IMR-90 (cell line): ENCODE data around the gene COL4A2. TPM values are rescaled to one million over a fixed set of nuclear protein-coding genes. Genes with fewer than 3 reads are reported as not detected.

ENCODE experiments used
- ATAC-seq: fragments of 200-7000 bp; cut with Tn5 transposase; 2 replicates; pipeline ENCODE4 v1.9.1; 2020; ENCODE audit warnings: low read depth, mild to moderate bottlenecking, moderate library complexity
- BruUV-seq: library from RNA; stranded (reverse); fragments of 400-500 nt; replicated peaks from 2 replicates; lab custom pipeline; 2021; lab: Mats Ljungman, UMichigan
- CTCF ChIA-PET: fragments of 300-600 bp; formaldehyde crosslinking; extraction: SDS; loops from one replicate; lab custom pipeline; 2021; ENCODE audit warnings: antibody characterized with exemption; lab: Yijun Ruan, JAX
- POLR2A ChIA-PET: fragments of 300-600 bp; sonication (Branson Sonifier 250); formaldehyde crosslinking; loops from one replicate; lab custom pipeline; 2022; ENCODE audit warnings: antibody characterized with exemption; ENCODE audit not compliant: unreplicated experiment; lab: Charles Lee
- DNase-seq: peaks from one replicate; pipeline ENCODE4 v3.0.0; 2013
- H2AFZ ChIP-seq: replicated peaks from 2 replicates; pipeline ENCODE3; 2013; ENCODE audit warnings: low read length, mild to moderate bottlenecking; ENCODE audit not compliant: poor library complexity
- H2AK5ac ChIP-seq: 2 replicates; pipeline ENCODE4 v1.6.1; 2013; ENCODE audit warnings: low read depth, low read length, inconsistent platforms
- H2AK9ac ChIP-seq: replicated peaks from 2 replicates; pipeline ENCODE3; 2013; ENCODE audit warnings: mild to moderate bottlenecking, low read depth, low read length, moderate library complexity; ENCODE audit not compliant: poor library complexity
- H2BK120ac ChIP-seq: 2 replicates; pipeline ENCODE4 v1.6.1; 2013; ENCODE audit warnings: low read depth, low read length, inconsistent platforms
- H2BK15ac ChIP-seq: 3 replicates; pipeline ENCODE4 v1.6.1; 2013; ENCODE audit warnings: low read depth, low read length, inconsistent platforms
- H2BK20ac ChIP-seq: 2 replicates; pipeline ENCODE4 v1.6.1; 2013; ENCODE audit warnings: low read depth, mild to moderate bottlenecking, inconsistent platforms, low read length, moderate library complexity
- H2BK5ac ChIP-seq: 2 replicates; pipeline ENCODE4 v1.6.1; 2013; ENCODE audit warnings: mild to moderate bottlenecking, low read depth, low read length, inconsistent platforms; ENCODE audit not compliant: poor library complexity, severe bottlenecking
- H3K14ac ChIP-seq: replicated peaks from 2 replicates; pipeline ENCODE4 v1.6.1; 2013; ENCODE audit warnings: low read depth, low read length, inconsistent platforms
- H3K18ac ChIP-seq: 2 replicates; pipeline ENCODE4 v1.6.1; 2013; ENCODE audit warnings: low read depth, low read length, control low read depth
- H3K23ac ChIP-seq: 2 replicates; pipeline ENCODE4 v1.6.1; 2013; ENCODE audit warnings: low read depth, low read length, inconsistent platforms
- H3K27ac ChIP-seq: 2 replicates; pipeline ENCODE4 v1.5.1; 2013; ENCODE audit warnings: mild to moderate bottlenecking, control low read depth, low read length; ENCODE audit not compliant: insufficient read depth
- H3K27me3 ChIP-seq: 2 replicates; pipeline ENCODE4 v1.6.1; 2013; ENCODE audit warnings: low read length; ENCODE audit not compliant: control insufficient read depth, insufficient read depth
- H3K36me3 ChIP-seq: 2 replicates; pipeline ENCODE4 v1.6.1; 2013; ENCODE audit warnings: low read length, mixed read lengths; ENCODE audit not compliant: control insufficient read depth, insufficient read depth
- H3K4ac ChIP-seq: 2 replicates; pipeline ENCODE4 v1.6.1; 2013; ENCODE audit warnings: low read depth, low read length, inconsistent platforms
- H3K4me1 ChIP-seq: 2 replicates; pipeline ENCODE4 v1.6.1; 2013; ENCODE audit warnings: low read length, mixed read lengths; ENCODE audit not compliant: control insufficient read depth, insufficient read depth
- H3K4me2 ChIP-seq: 2 replicates; pipeline ENCODE4 v1.6.1; 2013; ENCODE audit warnings: low read depth, mild to moderate bottlenecking, control low read depth, low read length, moderate library complexity
- H3K4me3 ChIP-seq: 2 replicates; pipeline ENCODE4 v1.5.1; 2013; ENCODE audit warnings: low read depth, mild to moderate bottlenecking, control low read depth, low read length, moderate library complexity; ENCODE audit not compliant: insufficient read depth
- H3K56ac ChIP-seq: 2 replicates; pipeline ENCODE4 v1.6.1; 2013; ENCODE audit warnings: low read length, inconsistent platforms; ENCODE audit not compliant: insufficient read depth; ENCODE audit errors: extremely low read depth
- H3K79me1 ChIP-seq, 2 experiments: 2 replicates each; pipeline ENCODE4 v1.6.1; 2013; ENCODE audit warnings: low read length in 2 of 2, inconsistent platforms in 1 of 2, low read depth in 1 of 2
- H3K9ac ChIP-seq: 2 replicates; pipeline ENCODE4 v1.6.1; 2013; ENCODE audit warnings: low read depth, low read length, control low read depth
- H3K9me1 ChIP-seq: 2 replicates; pipeline ENCODE4 v1.6.1; 2013; ENCODE audit warnings: low read length, inconsistent platforms; ENCODE audit not compliant: insufficient read depth
- H3K9me3 ChIP-seq: 2 replicates; pipeline ENCODE4 v1.6.1; 2013; ENCODE audit warnings: low read length; ENCODE audit not compliant: control insufficient read depth, insufficient read depth
- H4K20me1 ChIP-seq: 2 replicates; pipeline ENCODE4 v1.6.1; 2013; ENCODE audit warnings: low read length, inconsistent platforms; ENCODE audit not compliant: insufficient read depth
- H4K5ac ChIP-seq: 2 replicates; pipeline ENCODE4 v1.6.1; 2013; ENCODE audit warnings: mild to moderate bottlenecking, low read depth, low read length, control low read depth
- H4K8ac ChIP-seq, 2 experiments: 2 replicates each; pipeline ENCODE4 v1.6.1; 2013; ENCODE audit warnings: low read depth in 2 of 2, low read length in 2 of 2, control low read depth in 1 of 2, inconsistent platforms in 1 of 2
- H4K91ac ChIP-seq: 2 replicates; pipeline ENCODE4 v1.6.1; 2013; ENCODE audit warnings: low read depth, low read length, inconsistent platforms; ENCODE audit not compliant: insufficient read depth
- CHD1 ChIP-seq: IDR thresholded peaks from 2 replicates; pipeline ENCODE4 v1.6.1; 2012; ENCODE audit warnings: low read depth, low read length, improper control_type of control experiment
- MAZ ChIP-seq: IDR thresholded peaks from 2 replicates; pipeline ENCODE4 v1.6.1; 2012; ENCODE audit warnings: low read depth, mild to moderate bottlenecking, low read length, improper control_type of control experiment, moderate library complexity, borderline replicate concordance
- MXI1 ChIP-seq: IDR thresholded peaks from 2 replicates; pipeline ENCODE4 v1.6.1; 2012; ENCODE audit warnings: low read depth, mild to moderate bottlenecking, low read length, moderate library complexity, borderline replicate concordance
- NFE2L2 ChIP-seq: fragments of 150-350 bp; IDR thresholded peaks from 2 replicates; pipeline ENCODE4 v1.6.1; 2016; ENCODE audit warnings: low read depth, mild to moderate bottlenecking, low read length
- RCOR1 ChIP-seq: IDR thresholded peaks from 2 replicates; pipeline ENCODE4 v1.6.1; 2012; ENCODE audit warnings: mild to moderate bottlenecking, low read length, improper control_type of control experiment; ENCODE audit not compliant: insufficient replicate concordance
- WGBS, 2 experiments: methylation state at CpG; one replicate each; pipeline versions ENCODE4 v1.1.5 to v1.1.7; 2013; ENCODE audit warnings: missing lambda C conversion rate in 2 of 2; ENCODE audit not compliant: insufficient read length in 1 of 2; ENCODE audit errors: extremely low coverage in 2 of 2; 5-methylcytosine and 5-hydroxymethylcytosine counted together
- dilution Hi-C: fragments of 300-500 bp; cut with HindIII; formaldehyde crosslinking; loops from one replicate; pipeline ENCODE4 v1.14.3; 2018; ENCODE audit warnings: low sequenced_read_pairs; ENCODE audit not compliant: unreplicated experiment
- in situ Hi-C: fragments of 300-500 bp; cut with MboI; formaldehyde crosslinking; loops from 3 replicates; pipeline ENCODE4 v1.14.3; 2019; ENCODE audit warnings: low sequenced_read_pairs, inconsistent platforms, mixed read lengths
- intact Hi-C: fragments of 100-400 bp; cut with micrococcal nuclease; formaldehyde crosslinking; loops from 2 replicates; pipeline ENCODE4 v1.10.0; 2022
- polyA plus RNA-seq, 3 experiments: library from polyadenylated mRNA; depleted of rRNA; stranded (reverse); fragments of >200 nt; gene quantifications; 2 replicates each; pipeline ENCODE4 v1.2.3, GENCODE V29; 2012; ENCODE audit warnings: low replicate concordance in 1 of 3
- total RNA-seq: library from RNA; depleted of rRNA; stranded (reverse); fragments of >200 nt; gene quantifications from 2 replicates; pipeline ENCODE4 v1.2.3, GENCODE V29; 2012

Gene COL4A2
- total and polyA plus RNA-seq, 2 of the 4 experiments (the other 2 are of a cell fraction): 90.7 to 457 TPM

- Histone ChIP-seq H4K20me1 (no peaks in the 10 kb centered on the region), H3K36me3 (peaks cover 74% of the 10 kb centered on the region), H3K56ac (no peak overlapping the region), H2AK5ac (no peak overlapping the region), H4K5ac (no peak overlapping the region), H2BK20ac (no peak overlapping the region), H3K18ac (no peak overlapping the region), H2BK120ac (no peak overlapping the region), H3K79me1 (peaks cover 12 to 20% of the 10 kb centered on the region in 2 experiments; a peak in 3 of 4 replicates), H3K9me1 (peaks cover 17% of the 10 kb centered on the region), H4K91ac (no peak overlapping the region), H2AFZ (no peak overlapping the region), H3K4me1 (no peaks in the 10 kb centered on the region), H3K9ac (no peak overlapping the region), H3K27me3 (no peaks in the 10 kb centered on the region), H2BK5ac (no peak overlapping the region), H3K4ac (no peak overlapping the region), H3K14ac (no peak overlapping the region), H2BK15ac (no peak overlapping the region), H3K4me3 (no peak overlapping the region), H3K9me3 (no peaks in the 10 kb centered on the region), H2AK9ac (no peak overlapping the region), H3K27ac (no peak overlapping the region), H4K8ac (no peak overlapping the region), H3K4me2 (no peak overlapping the region), H3K23ac (no peak overlapping the region)
- TF ChIP-seq MAZ: no peak
- no peak for TF ChIP-seq CHD1
- no peak for TF ChIP-seq NFE2L2
- TF ChIP-seq RCOR1: no peak
- no peak for TF ChIP-seq MXI1
- POLR2A ChIA-PET: no interaction called here
- dilution Hi-C loops (no loop called here), intact Hi-C loops (no loop called here), in situ Hi-C loops (loop anchor here (10.0 kb wide), 1 partner anchor 222 kb away; no protein-coding TSS in a partner anchor)
- 93% methylated on average over 3 of the region's 16 CpGs; no CpG with 5 or more reads in 1 of the 2 experiments for WGBS, 2 experiments
- no peak for ATAC-seq
- no peak for DNase-seq
- CTCF ChIA-PET: no interaction called here
- BruUV-seq: no TSS peak
Measured at GRCh38 chr13:110436786-110437370, 129.8 kb downstream of the COL4A2 start.
